Measurements from ENCODE around the gene DCP1B.

The DCP1B gene

GRCh38 chr12:1934068-1934467 is 70.2 kb downstream of the DCP1B start:
- DNase-seq: no peak

- DNase-seq: no peak
Observed at GRCh38 chr12:1933342-1934051, 70.8 kb downstream of the DCP1B start.

GRCh38 chr12:1932264-1932777 is 71.9 kb downstream of the DCP1B start:
- no peak for DNase-seq

- DNase-seq: no peak
Observed at GRCh38 chr12:1931642-1932041, 72.6 kb downstream of the DCP1B start.

- DNase-seq: no peak
Observed at GRCh38 chr12:1930803-1931597, 73.3 kb downstream of the DCP1B start.

GRCh38 chr12:1929985-1930802 is 74.1 kb downstream of the DCP1B start:
- no peak for DNase-seq

GRCh38 chr12:1929241-1929984 is 74.8 kb downstream of the DCP1B start:
- DNase-seq: no peak

- no peak for DNase-seq
Observed at GRCh38 chr12:1928439-1929121, 75.7 kb downstream of the DCP1B start.

- no peak for DNase-seq
Observed at GRCh38 chr12:1927751-1928351, 76.4 kb downstream of the DCP1B start.

- DNase-seq: no peak
Observed at GRCh38 chr12:1927051-1927680, 77.1 kb downstream of the DCP1B start.

- DNase-seq: no peak
Observed at GRCh38 chr12:1926251-1926657, 78.0 kb downstream of the DCP1B start.

- no peak for DNase-seq
Observed at GRCh38 chr12:1925684-1926006, 78.6 kb downstream of the DCP1B start.

- DNase-seq: no peak
Observed at GRCh38 chr12:1924996-1925683, 79.1 kb downstream of the DCP1B start.

GRCh38 chr12:1922985-1923384 is 81.3 kb downstream of the DCP1B start:
- DNase-seq: no peak

GRCh38 chr12:1922075-1922709 is 82.1 kb downstream of the DCP1B start:
- no peak for DNase-seq

GRCh38 chr12:1920971-1921370 is 83.3 kb downstream of the DCP1B start:
- no peak for DNase-seq

- no peak for DNase-seq
Observed at GRCh38 chr12:1920436-1920835, 83.8 kb downstream of the DCP1B start.

GRCh38 chr12:1919763-1920162 is 84.5 kb downstream of the DCP1B start:
- DNase-seq: no peak

GRCh38 chr12:1919284-1919683 is 85.0 kb downstream of the DCP1B start:
- DNase-seq: no peak

- no peak for DNase-seq
Observed at GRCh38 chr12:1918884-1919236, 85.4 kb downstream of the DCP1B start.
